Endodermal cell (in vitro differentiated cells): ENCODE measurements around the gene LHFPL3. TPM values are rescaled to one million over a fixed set of nuclear protein-coding genes. Genes with fewer than 3 reads are reported as not detected.

Experiments
- DNase-seq: peaks from one replicate; pipeline ENCODE4 v3.0.0-alpha.2; 2017
- H3K27ac ChIP-seq: 2 replicates; pipeline ENCODE4 v1.5.1; 2013; ENCODE audit warnings: mild to moderate bottlenecking, low read depth, low read length, moderate library complexity
- H3K27me3 ChIP-seq: 2 replicates; pipeline ENCODE4 v1.6.1; 2013; ENCODE audit warnings: mild to moderate bottlenecking, low read length, moderate library complexity; ENCODE audit not compliant: insufficient read depth, control insufficient read depth, poor library complexity, severe bottlenecking
- H3K36me3 ChIP-seq: 2 replicates; pipeline ENCODE4 v1.7.0; 2013; ENCODE audit warnings: mild to moderate bottlenecking, low read length, moderate library complexity; ENCODE audit not compliant: control insufficient read depth, insufficient read depth
- H3K4me1 ChIP-seq: one replicate; pipeline ENCODE4 v1.7.0; 2013; ENCODE audit warnings: low read length; ENCODE audit not compliant: control insufficient read depth, insufficient read depth
- H3K4me3 ChIP-seq: 2 replicates; pipeline ENCODE4 v1.5.1; 2013; ENCODE audit warnings: mild to moderate bottlenecking, low read length, moderate library complexity
- H3K9ac ChIP-seq: 2 replicates; pipeline ENCODE4 v1.6.1; 2013; ENCODE audit warnings: mild to moderate bottlenecking, low read length, moderate library complexity; ENCODE audit not compliant: poor library complexity, severe bottlenecking; ENCODE audit errors: extremely low read depth
- H3K9me3 ChIP-seq: 2 replicates; pipeline ENCODE4 v1.6.1; 2013; ENCODE audit warnings: mild to moderate bottlenecking, low read length, moderate library complexity; ENCODE audit not compliant: control insufficient read depth
- H3K27ac Mint-ChIP-seq: 2 replicates; pipeline ENCODE4 v1.8.0; 2020; ENCODE audit warnings: mixed read lengths
- H3K27me3 Mint-ChIP-seq: 2 replicates; pipeline ENCODE4 v1.8.0; 2021; ENCODE audit warnings: mild to moderate bottlenecking, mixed read lengths; ENCODE audit not compliant: insufficient read depth
- H3K36me3 Mint-ChIP-seq: 2 replicates; pipeline ENCODE4 v1.8.0; 2020; ENCODE audit warnings: low read depth, mixed read lengths
- H3K4me1 Mint-ChIP-seq: 2 replicates; pipeline ENCODE4 v1.8.0; 2020; ENCODE audit warnings: mixed read lengths
- H3K4me3 Mint-ChIP-seq: 2 replicates; pipeline ENCODE4 v1.8.0; 2020; ENCODE audit warnings: mild to moderate bottlenecking, moderate library complexity, mixed read lengths
- H3K9me3 Mint-ChIP-seq: 2 replicates; pipeline ENCODE4 v1.8.0; 2020; ENCODE audit warnings: mild to moderate bottlenecking, mixed read lengths
- CTCF ChIP-seq: fragments of 200-600 bp; sonication (generic); conservative IDR thresholded peaks from 2 replicates; pipeline ENCODE4 v1.5.0; 2021; ENCODE audit warnings: antibody characterized with exemption, mild to moderate bottlenecking
- WGBS, 2 experiments: methylation state at CpG; one replicate each; pipeline versions ENCODE4 v1.1.5 to v1.1.7; 2013; ENCODE audit warnings: missing lambda C conversion rate in 2 of 2, mixed read lengths in 1 of 2; ENCODE audit not compliant: insufficient coverage in 1 of 2, insufficient read length in 1 of 2; 5-methylcytosine and 5-hydroxymethylcytosine counted together
- total RNA-seq, 2 donors: library from RNA; stranded (reverse); fragmentation: NEBNext Ultra II Directional in 1 of 2; extraction: Animal tissue kit (Norgen Biotek cat#: 25700) in 1 of 2; gene quantifications; 2 replicates in 1 of 2; 3 replicates in 1 of 2; pipeline ENCODE4 v1.2.1, GENCODE V29; 2021

LHFPL3 gene
- total RNA-seq, 2 donors from 2014 or later, result not detected

GRCh38 chr7:104548861-104549260 lies 220.5 kb downstream of the LHFPL3 start:
- Histone ChIP-seq H3K9me3 (no peaks in the 10 kb centered on the region), H3K4me1 (no peaks in the 10 kb centered on the region), H3K36me3 (no peaks in the 10 kb centered on the region), H3K27me3 (peaks cover 20% of the 10 kb centered on the region), H3K4me3 (no peak overlapping the region), H3K9ac (no peak overlapping the region), H3K27ac (no peak overlapping the region)
- Mint-ChIP-seq H3K4me1 (no peaks in the 10 kb centered on the region), H3K27ac (no peak overlapping the region), H3K9me3 (no peaks in the 10 kb centered on the region), H3K4me3 (no peak overlapping the region), H3K36me3 (no peaks in the 10 kb centered on the region), H3K27me3 (no peaks in the 10 kb centered on the region)
- peak; percentile 60 for TF ChIP-seq CTCF
- no peak for DNase-seq
- WGBS, 2 experiments, result 20 to 55% methylated on average over 1 to 2 of the region's 2 CpGs

- H3K27ac Mint-ChIP-seq, result no peak overlapping the region
- Histone ChIP-seq H3K36me3 (no peaks in the 10 kb centered on the region), H3K27me3 (peaks cover 9% of the 10 kb centered on the region), H3K4me1 (no peaks in the 10 kb centered on the region), H3K4me3 (no peak overlapping the region), H3K9me3 (no peaks in the 10 kb centered on the region), H3K27ac (no peak overlapping the region), H3K9ac (no peak overlapping the region)
- no peaks in the 10 kb centered on the region for H3K4me1 Mint-ChIP-seq
- no peaks in the 10 kb centered on the region for H3K36me3 Mint-ChIP-seq
- no peak overlapping the region for H3K4me3 Mint-ChIP-seq
- no peak for TF ChIP-seq CTCF
- no peak for DNase-seq
- 77 to 87% methylated on average over 2 to 3 of the region's 3 CpGs for WGBS, 2 experiments
- no peaks in the 10 kb centered on the region for H3K27me3 Mint-ChIP-seq
- peaks cover 10% of the 10 kb centered on the region for H3K9me3 Mint-ChIP-seq
Observed at GRCh38 chr7:104550362-104550761, 222.0 kb downstream of the LHFPL3 start.

- H3K27ac ChIP-seq, result no peak overlapping the region
- peaks cover 6% of the 10 kb centered on the region for H3K27me3 ChIP-seq
- H3K27me3 Mint-ChIP-seq, result no peaks in the 10 kb centered on the region
- H3K4me3 Mint-ChIP-seq, result no peak overlapping the region
- H3K9ac ChIP-seq, result no peak overlapping the region
- peaks cover 17% of the 10 kb centered on the region for H3K9me3 Mint-ChIP-seq
- TF ChIP-seq CTCF, result no peak
- H3K36me3 Mint-ChIP-seq, result no peaks in the 10 kb centered on the region
- H3K4me1 ChIP-seq, result no peaks in the 10 kb centered on the region
- H3K4me3 ChIP-seq, result no peak overlapping the region
- no peak overlapping the region for H3K27ac Mint-ChIP-seq
- 75% methylated on average over 1 of the region's 1 CpG; no CpG with 5 or more reads in 1 of the 2 experiments for WGBS, 2 experiments
- H3K9me3 ChIP-seq, result no peaks in the 10 kb centered on the region
- no peak for DNase-seq
- no peaks in the 10 kb centered on the region for H3K4me1 Mint-ChIP-seq
- no peaks in the 10 kb centered on the region for H3K36me3 ChIP-seq
Observed at GRCh38 chr7:104551226-104551625, 222.8 kb downstream of the LHFPL3 start.
